ENCODE results near the gene CYB5B. TPM values are rescaled to one million over a fixed set of nuclear protein-coding genes. Genes with fewer than 3 reads are reported as not detected.

The CYB5B gene
- total RNA-seq, 1 donor from 2014 or later = 39.2 TPM

- FAIRE-seq (no peak), DNase-seq (ENCODE audit: low read depth) (no peak)
- Histone ChIP-seq H3K4me3 (ENCODE audit: low read depth, low read length) (no peak overlapping the region), H3K27me3 (ENCODE audit: control insufficient read depth, insufficient read depth, low read length) (no peaks in the 10 kb centered on the region), H3K36me3 (ENCODE audit: control insufficient read depth, insufficient read depth, low read length) (no peaks in the 10 kb centered on the region)
- TF ChIP-seq CTCF (IDR thresholded peaks at IDR 0.05; ENCODE audit: insufficient read depth, low read length, severe bottlenecking) = no peak
Observed at GRCh38 chr16:69499541-69500230, 75.3 kb downstream of the CYB5B start.

- TF ChIP-seq CTCF (IDR thresholded peaks at IDR 0.05; ENCODE audit: insufficient read depth, low read length, severe bottlenecking) = no peak
- H3K4me3 ChIP-seq (ENCODE audit: low read depth, low read length) = no peak overlapping the region
- H3K36me3 ChIP-seq (ENCODE audit: control insufficient read depth, insufficient read depth, low read length) = no peaks in the 10 kb centered on the region
- no peaks in the 10 kb centered on the region for H3K27me3 ChIP-seq (ENCODE audit: control insufficient read depth, insufficient read depth, low read length)
- DNase-seq (ENCODE audit: low read depth) (no peak), FAIRE-seq (no peak)
Observed at GRCh38 chr16:69500496-69500895, 76.1 kb downstream of the CYB5B start.

DNA sequence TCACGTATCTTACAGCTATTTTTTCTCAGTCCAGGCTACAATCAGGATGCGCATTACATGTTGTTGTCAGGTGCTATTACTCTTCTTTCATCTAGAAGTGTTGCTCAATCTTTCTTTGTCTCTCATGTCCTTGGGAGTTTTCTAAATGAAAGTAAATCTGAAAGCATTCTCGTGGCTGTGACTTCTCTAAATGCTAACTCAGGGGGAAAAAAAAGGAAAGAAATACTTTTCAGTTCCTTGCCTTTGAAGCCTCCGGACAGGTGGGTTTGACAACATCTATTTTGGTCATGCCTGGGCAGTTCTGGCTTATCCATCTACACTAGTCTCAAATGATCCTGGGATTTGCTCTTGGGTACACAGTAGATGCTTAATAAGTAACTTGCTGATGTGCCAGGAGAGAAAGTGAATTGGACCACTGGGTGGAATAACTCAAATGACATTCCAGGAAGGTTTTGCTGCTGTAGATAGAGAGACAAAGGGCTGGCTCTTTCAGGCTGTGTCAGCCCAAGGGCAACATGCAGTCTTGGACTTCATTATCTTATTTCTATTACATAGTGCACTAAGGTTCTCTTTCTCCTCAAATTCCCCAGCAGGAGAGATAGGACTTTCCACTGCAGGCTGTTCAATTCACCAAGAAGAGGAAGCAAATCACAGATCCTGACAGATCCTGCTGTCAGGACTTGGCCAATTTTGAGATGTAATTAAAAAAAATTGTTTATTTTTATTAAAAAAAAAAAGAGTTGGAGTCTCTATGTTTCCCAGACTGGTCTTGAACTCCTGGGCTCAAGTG is 77.7 kb downstream of the CYB5B start:
- DNase-seq (ENCODE audit: low read depth) = no peak
- no peak for TF ChIP-seq CTCF (IDR thresholded peaks at IDR 0.05; ENCODE audit: insufficient read depth, low read length, severe bottlenecking)
- FAIRE-seq = no peak
- Histone ChIP-seq H3K4me3 (ENCODE audit: low read depth, low read length) (no peak overlapping the region), H3K36me3 (ENCODE audit: control insufficient read depth, insufficient read depth, low read length) (no peaks in the 10 kb centered on the region), H3K27me3 (ENCODE audit: control insufficient read depth, insufficient read depth, low read length) (no peaks in the 10 kb centered on the region)

DNA sequence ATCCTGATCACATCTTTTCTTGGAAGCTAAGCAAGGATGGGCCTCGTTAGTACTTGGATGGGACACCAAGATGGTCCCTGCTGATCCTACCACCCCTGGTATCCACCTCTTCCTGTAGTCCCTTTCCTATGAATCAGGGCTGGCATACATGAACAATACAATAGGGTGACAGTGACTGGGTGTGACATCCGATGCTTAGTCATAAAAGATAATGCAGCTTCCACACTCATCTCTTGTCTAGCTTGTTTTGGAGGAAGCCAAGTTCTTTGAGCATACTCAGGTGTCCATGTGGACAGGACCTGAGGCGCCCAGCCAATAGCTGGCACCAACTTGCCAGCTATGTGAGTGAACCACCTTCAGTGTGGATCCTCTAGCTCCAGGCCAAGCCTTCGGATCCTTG is 78.8 kb downstream of the CYB5B start:
- FAIRE-seq (no peak), DNase-seq (ENCODE audit: low read depth) (no peak)
- no peak for TF ChIP-seq CTCF (IDR thresholded peaks at IDR 0.05; ENCODE audit: insufficient read depth, low read length, severe bottlenecking)
- Histone ChIP-seq H3K4me3 (ENCODE audit: low read depth, low read length) (no peak overlapping the region), H3K27me3 (ENCODE audit: control insufficient read depth, insufficient read depth, low read length) (no peaks in the 10 kb centered on the region), H3K36me3 (ENCODE audit: control insufficient read depth, insufficient read depth, low read length) (no peaks in the 10 kb centered on the region)

GRCh38 chr16:69508033-69508755 is 83.8 kb downstream of the CYB5B start:
- Histone ChIP-seq H3K27me3 (ENCODE audit: control insufficient read depth, insufficient read depth, low read length) (no peaks in the 10 kb centered on the region), H3K36me3 (ENCODE audit: control insufficient read depth, insufficient read depth, low read length) (no peaks in the 10 kb centered on the region), H3K4me3 (ENCODE audit: low read depth, low read length) (no peak overlapping the region)
- no peak for TF ChIP-seq CTCF (IDR thresholded peaks at IDR 0.05; ENCODE audit: insufficient read depth, low read length, severe bottlenecking)
- no peak for FAIRE-seq
- DNase-seq (ENCODE audit: low read depth) = no peak

Measured in bronchial epithelial cell (primary cell).